Naive B cell (primary cell): ENCODE data around the gene SLC39A1. TPM values are rescaled to one million over a fixed set of nuclear protein-coding genes. Genes with fewer than 3 reads are reported as not detected.
A peak's percentile ranks its signal among the peaks of the same experiment; 100 is the strongest.
"Not testable (repeated sequence)": the region's sequence is repeated elsewhere in the genome, so short reads cannot be mapped to it uniquely, and the experiment has no call there.

Experiments
- ATAC-seq, 2 donors: fragments of 150-1000 bp; cut with Tn5 transposase; 2 replicates each; pipeline ENCODE4 v1.10.0; 2021; ENCODE audit warnings: low read depth in 2 of 2, mild to moderate bottlenecking in 2 of 2, moderate library complexity in 2 of 2
- DNase-seq: peaks from one replicate; pipeline ENCODE4 v3.0.0; 2022
- H3K27ac Mint-ChIP-seq, 6 donors: one replicate each; pipeline ENCODE4 v1.8.0; 2020 to 2022; ENCODE audit warnings: mild to moderate bottlenecking in 6 of 6, mixed read lengths in 6 of 6, moderate library complexity in 5 of 6, inconsistent platforms in 2 of 6
- H3K27me3 Mint-ChIP-seq, 3 donors: one replicate each; pipeline ENCODE4 v1.8.0; 2021 to 2022; ENCODE audit warnings: mixed read lengths in 3 of 3, mild to moderate bottlenecking in 1 of 3
- H3K36me3 Mint-ChIP-seq, 2 donors: one replicate each; pipeline ENCODE4 v1.8.0; 2020 to 2022; ENCODE audit warnings: mixed read lengths in 2 of 2, inconsistent platforms in 1 of 2, mild to moderate bottlenecking in 1 of 2
- H3K4me1 Mint-ChIP-seq, 3 donors: one replicate each; pipeline ENCODE4 v1.8.0; 2020 to 2022; ENCODE audit warnings: mixed read lengths in 3 of 3, inconsistent platforms in 1 of 3, mild to moderate bottlenecking in 1 of 3, moderate library complexity in 1 of 3
- H3K4me3 Mint-ChIP-seq, 8 donors: one replicate each; pipeline ENCODE4 v1.8.0; 2020 to 2022; ENCODE audit warnings: mild to moderate bottlenecking in 8 of 8, mixed read lengths in 8 of 8, moderate library complexity in 8 of 8, inconsistent platforms in 2 of 8
- H3K9me3 Mint-ChIP-seq, 7 donors: one replicate each; pipeline ENCODE4 v1.8.0; 2020 to 2022; ENCODE audit warnings: mixed read lengths in 7 of 7, mild to moderate bottlenecking in 5 of 7, inconsistent platforms in 2 of 7, moderate library complexity in 1 of 7
- polyA plus RNA-seq, 6 donors: library from polyadenylated mRNA; unstranded; fragments of 300-500 nt; fragmentation: Illumina TruSeq; gene quantifications; one replicate each; pipeline ENCODE4 v1.2.3, GENCODE V29; 2021; ENCODE audit warnings: low read depth in 6 of 6

Gene SLC39A1, protein sequence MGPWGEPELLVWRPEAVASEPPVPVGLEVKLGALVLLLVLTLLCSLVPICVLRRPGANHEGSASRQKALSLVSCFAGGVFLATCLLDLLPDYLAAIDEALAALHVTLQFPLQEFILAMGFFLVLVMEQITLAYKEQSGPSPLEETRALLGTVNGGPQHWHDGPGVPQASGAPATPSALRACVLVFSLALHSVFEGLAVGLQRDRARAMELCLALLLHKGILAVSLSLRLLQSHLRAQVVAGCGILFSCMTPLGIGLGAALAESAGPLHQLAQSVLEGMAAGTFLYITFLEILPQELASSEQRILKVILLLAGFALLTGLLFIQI
- polyA plus RNA-seq, result 10 to 100 TPM; 36.0 to 66.7 (median 52.6) TPM

DNA sequence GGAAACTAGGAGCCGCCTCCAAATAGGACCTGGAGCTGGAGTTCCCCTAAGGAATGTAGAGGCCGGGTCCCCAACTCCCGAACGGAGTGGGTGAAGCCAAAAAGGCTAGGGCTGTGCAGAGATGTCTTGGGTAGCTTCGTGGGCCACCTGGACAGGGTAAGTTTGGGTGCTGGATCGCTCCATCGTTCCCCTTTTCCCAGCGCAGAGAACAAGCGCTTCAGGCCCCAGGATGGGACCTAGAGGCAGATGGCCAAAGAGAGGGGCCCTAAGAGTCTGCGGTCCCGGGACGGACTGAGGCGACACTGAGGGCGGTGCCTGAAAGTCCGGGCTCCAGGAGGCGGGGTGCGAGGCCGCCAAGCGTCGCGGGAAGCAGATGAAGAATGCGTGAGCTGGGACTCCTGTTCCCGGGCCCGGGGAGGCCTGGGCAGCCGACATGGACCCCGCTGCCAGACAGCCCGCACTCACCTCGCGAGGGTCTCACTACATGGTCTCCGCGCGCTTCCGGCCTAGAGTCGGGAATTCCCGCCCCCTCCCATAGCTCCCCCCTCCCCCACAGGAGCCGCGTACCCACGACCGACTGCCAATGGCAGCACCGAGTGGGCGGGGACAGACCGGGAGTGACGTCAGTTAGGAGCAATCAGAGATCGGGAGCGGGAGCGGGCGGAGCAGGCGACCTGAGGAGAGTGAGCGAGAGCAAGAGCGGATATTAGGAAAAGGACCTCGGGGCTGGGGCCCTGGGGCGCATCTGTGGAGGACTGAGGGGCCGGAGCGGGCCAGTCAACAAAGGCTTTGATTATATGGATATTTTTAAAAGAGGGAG is at the start of gene SLC39A1:
Gene SLC39A1 (minus strand): TSS at position 508 of the 820 bp plus-strand sequence. CDS start 822 bp downstream, outside the sequence.
- peak; percentile 88 for DNase-seq
- Mint-ChIP-seq H3K4me3 (peak within 1 kb of the TSS; percentile 78 to 97 (median 94)), H3K27ac (peak within 1 kb of the TSS; percentile 93 to 99 (median 96)), H3K36me3 (no peaks in the 10 kb centered on the region), H3K27me3 (no peaks in the 10 kb centered on the region), H3K9me3 (no peaks in the 10 kb centered on the region), H3K4me1 (peaks cover 49 to 81% (median 71%) of the 10 kb centered on the region in 3 donors)
- peak; percentile 34 to 43 for ATAC-seq

GRCh38 chr1:154012543-154012942 is 49.2 kb upstream of the SLC39A1 start:
- not testable (repeated sequence) for H3K4me3 Mint-ChIP-seq, H3K27ac Mint-ChIP-seq, ATAC-seq, H3K4me1 Mint-ChIP-seq, H3K27me3 Mint-ChIP-seq, H3K9me3 Mint-ChIP-seq, DNase-seq, H3K36me3 Mint-ChIP-seq

- H3K36me3 Mint-ChIP-seq, result peaks cover 0 to 9% of the 10 kb centered on the region in 2 donors
- ATAC-seq, result no peak
- H3K4me3 Mint-ChIP-seq, result no peak overlapping the region
- no peaks in the 10 kb centered on the region for H3K27me3 Mint-ChIP-seq
- H3K9me3 Mint-ChIP-seq, result no peaks in the 10 kb centered on the region
- H3K4me1 Mint-ChIP-seq, result no peaks in the 10 kb centered on the region
- DNase-seq, result no peak
- no peak overlapping the region for H3K27ac Mint-ChIP-seq
Observed at GRCh38 chr1:154012129-154012528, 48.8 kb upstream of the SLC39A1 start.

GRCh38 chr1:154006136-154006535 is 42.8 kb upstream of the SLC39A1 start:
- no peaks in the 10 kb centered on the region for H3K9me3 Mint-ChIP-seq
- H3K27ac Mint-ChIP-seq, result no peak overlapping the region
- peaks cover 0 to 3% of the 10 kb centered on the region in 2 donors for H3K36me3 Mint-ChIP-seq
- H3K4me1 Mint-ChIP-seq, result no peaks in the 10 kb centered on the region
- no peak for DNase-seq
- no peak overlapping the region for H3K4me3 Mint-ChIP-seq
- ATAC-seq, result no peak
- no peaks in the 10 kb centered on the region for H3K27me3 Mint-ChIP-seq

GRCh38 chr1:154000420-154000819 is 37.1 kb upstream of the SLC39A1 start:
- H3K27me3 Mint-ChIP-seq, result no peaks in the 10 kb centered on the region
- H3K27ac Mint-ChIP-seq, result peak overlapping the region in 1 of 6 donors; percentile 10
- H3K9me3 Mint-ChIP-seq, result no peaks in the 10 kb centered on the region
- H3K4me3 Mint-ChIP-seq, result no peak overlapping the region
- H3K36me3 Mint-ChIP-seq, result peaks cover 5 to 7% of the 10 kb centered on the region in 2 donors
- DNase-seq (no peak), ATAC-seq (no peak)
- peaks cover 0 to 4% (median 2%) of the 10 kb centered on the region in 3 donors for H3K4me1 Mint-ChIP-seq

DNA sequence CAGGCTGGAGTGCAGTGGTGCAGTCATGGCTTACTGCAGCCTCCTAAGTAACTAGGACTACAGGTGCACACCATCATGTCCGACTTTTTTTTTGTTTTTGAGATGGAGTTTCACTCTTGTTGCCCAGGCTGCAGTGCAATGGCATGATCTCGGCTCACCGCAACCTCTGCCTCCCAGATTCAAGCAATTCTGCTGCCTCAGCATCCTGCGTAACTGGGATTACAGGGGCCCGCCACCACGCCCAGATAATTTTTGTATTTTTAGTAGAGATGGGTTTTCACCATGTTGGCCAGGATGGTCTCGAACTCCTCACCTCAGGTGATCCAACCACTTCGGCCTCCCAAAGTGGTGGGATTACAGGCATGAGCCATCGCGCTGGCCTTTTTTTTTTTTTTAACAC is 33.5 kb upstream of the SLC39A1 start:
- H3K27ac Mint-ChIP-seq, H3K27me3 Mint-ChIP-seq, DNase-seq, ATAC-seq, H3K4me3 Mint-ChIP-seq, H3K9me3 Mint-ChIP-seq: not testable (repeated sequence)
- Mint-ChIP-seq H3K4me1 (peaks cover 8 to 24% (median 11%) of the 10 kb centered on the region in 3 donors), H3K36me3 (peaks cover 19 to 21% of the 10 kb centered on the region in 2 donors)

DNA sequence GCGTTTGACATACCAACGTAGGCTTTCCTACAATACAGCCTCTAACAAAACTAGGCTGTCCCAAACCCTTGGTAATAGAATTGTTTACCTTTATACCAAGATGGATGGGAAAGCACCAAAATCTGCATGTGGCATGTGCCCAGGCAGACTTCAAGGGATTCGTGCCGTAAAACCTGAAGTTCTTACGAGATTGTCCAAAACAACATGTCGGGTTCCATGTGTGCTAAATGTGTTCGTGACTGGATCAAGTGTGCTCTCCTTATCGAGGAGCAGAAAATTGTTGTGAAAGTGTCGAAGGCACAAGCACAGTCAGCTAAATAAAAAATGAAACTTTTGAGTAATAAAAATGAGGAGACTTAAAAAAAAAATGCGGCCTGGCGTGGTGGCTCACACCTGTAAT is 32.3 kb upstream of the SLC39A1 start:
- DNase-seq (no peak), ATAC-seq (no peak)
- Mint-ChIP-seq H3K27me3 (no peaks in the 10 kb centered on the region), H3K4me1 (peaks cover 19 to 35% (median 20%) of the 10 kb centered on the region in 3 donors), H3K27ac (peak overlapping the region in 2 of 6 donors; percentile 55 to 67), H3K9me3 (no peaks in the 10 kb centered on the region), H3K4me3 (peak overlapping the region in 1 of 8 donors; percentile 28), H3K36me3 (peaks cover 27 to 28% of the 10 kb centered on the region in 2 donors)

- peak overlapping the region in 2 of 6 donors; percentile 55 to 67 for H3K27ac Mint-ChIP-seq
- ATAC-seq, result no peak
- H3K4me1 Mint-ChIP-seq, result peaks cover 23 to 39% (median 24%) of the 10 kb centered on the region in 3 donors
- H3K9me3 Mint-ChIP-seq, result no peaks in the 10 kb centered on the region
- H3K27me3 Mint-ChIP-seq, result no peaks in the 10 kb centered on the region
- DNase-seq, result no peak
- H3K4me3 Mint-ChIP-seq, result peak overlapping the region in 1 of 8 donors; percentile 28
- H3K36me3 Mint-ChIP-seq, result peaks cover 27 to 32% of the 10 kb centered on the region in 2 donors
Observed at GRCh38 chr1:153995202-153995601, 31.9 kb upstream of the SLC39A1 start.

GRCh38 chr1:153991806-153992205 is 28.5 kb upstream of the SLC39A1 start:
- Mint-ChIP-seq H3K4me1 (peaks cover 31 to 49% (median 35%) of the 10 kb centered on the region in 3 donors), H3K4me3 (peak overlapping the region; percentile 93 to 100 (median 97)), H3K9me3 (no peaks in the 10 kb centered on the region), H3K27me3 (no peaks in the 10 kb centered on the region), H3K27ac (peak overlapping the region; percentile 98 to 100 (median 100)), H3K36me3 (peaks cover 27 to 32% of the 10 kb centered on the region in 2 donors)
- no peak for DNase-seq
- no peak for ATAC-seq

- Mint-ChIP-seq H3K4me1 (peaks cover 36 to 54% (median 41%) of the 10 kb centered on the region in 3 donors), H3K27me3 (no peaks in the 10 kb centered on the region), H3K36me3 (peaks cover 27 to 32% of the 10 kb centered on the region in 2 donors), H3K4me3 (peak overlapping the region; percentile 93 to 100 (median 97)), H3K27ac (peak overlapping the region; percentile 98 to 100 (median 100)), H3K9me3 (no peaks in the 10 kb centered on the region)
- ATAC-seq, result no peak
- DNase-seq, result no peak
Observed at GRCh38 chr1:153991151-153991630, 27.9 kb upstream of the SLC39A1 start.

DNA sequence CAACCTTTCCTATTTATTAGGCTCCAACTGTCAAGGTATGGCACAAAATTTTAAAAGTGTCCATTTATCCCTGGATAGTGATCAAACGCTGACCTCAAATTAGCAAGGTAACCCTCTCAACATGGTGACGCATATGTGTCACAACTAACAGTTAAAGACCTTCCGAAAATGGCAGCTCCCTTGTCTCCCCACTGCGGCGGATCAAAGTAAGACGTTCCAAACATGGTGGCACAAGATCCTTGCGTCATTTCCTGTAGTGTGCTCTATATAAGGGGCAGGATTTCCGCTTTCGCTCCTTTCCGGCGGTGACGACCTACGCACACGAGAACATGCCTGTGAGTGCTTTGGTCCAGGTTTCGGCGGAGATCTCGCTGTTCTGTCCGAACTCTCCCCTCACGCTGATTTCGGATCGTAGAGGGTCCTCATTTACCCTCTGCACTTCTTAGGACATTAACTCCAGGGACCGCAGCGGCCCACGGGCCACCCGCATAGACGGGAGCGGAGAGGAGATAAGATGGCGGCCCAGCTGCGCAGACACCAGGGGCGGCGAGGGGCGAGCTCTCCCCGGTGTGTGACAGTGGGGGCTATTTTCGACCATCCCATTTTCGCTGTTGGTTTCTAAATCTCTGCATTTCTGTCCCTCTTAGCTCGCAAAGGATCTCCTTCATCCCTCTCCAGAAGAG is 27.3 kb upstream of the SLC39A1 start, which contains the start of gene RPS27:
Gene RPS27 (plus strand): TSS at position 295 of the 683 bp plus-strand sequence. CDS start 35 bp downstream, at position 330.
- Mint-ChIP-seq H3K4me1 (peaks cover 41 to 58% (median 47%) of the 10 kb centered on the region in 3 donors), H3K36me3 (peaks cover 23 to 29% of the 10 kb centered on the region in 2 donors), H3K9me3 (no peaks in the 10 kb centered on the region), H3K27ac (peak within 1 kb of the TSS; percentile 98 to 100 (median 100)), H3K4me3 (peak within 1 kb of the TSS; percentile 93 to 100 (median 97)), H3K27me3 (no peaks in the 10 kb centered on the region)
- ATAC-seq (peak; percentile 85 to 86), DNase-seq (peak; percentile 91)

DNA sequence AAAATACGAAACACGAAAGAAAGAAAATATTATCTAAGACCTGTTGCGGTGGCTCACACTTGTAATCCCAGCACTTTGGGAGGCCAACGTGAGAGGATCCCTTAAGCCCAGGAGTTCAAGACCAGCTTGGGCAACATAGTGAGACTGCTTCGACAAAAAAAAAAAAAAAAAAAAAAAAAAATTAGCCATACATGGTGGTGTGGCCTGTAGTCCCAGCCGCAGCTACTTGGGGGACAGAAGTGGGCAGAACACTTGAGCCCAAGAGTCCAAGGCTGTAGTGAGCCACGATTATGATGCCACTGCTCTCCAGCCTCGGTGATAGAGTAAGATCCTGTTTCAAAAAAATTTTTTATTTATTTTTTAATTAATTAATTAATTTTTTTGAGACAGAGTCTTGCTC is 24.3 kb upstream of the SLC39A1 start:
- H3K36me3 Mint-ChIP-seq, result peaks cover 12 to 17% of the 10 kb centered on the region in 2 donors
- H3K27ac Mint-ChIP-seq, result peak overlapping the region in 5 of 6 donors; percentile 82 to 98 (median 94)
- H3K9me3 Mint-ChIP-seq, result no peaks in the 10 kb centered on the region
- ATAC-seq (no peak), DNase-seq (no peak)
- peaks cover 44 to 53% (median 52%) of the 10 kb centered on the region in 3 donors for H3K4me1 Mint-ChIP-seq
- peak overlapping the region in 1 of 8 donors; percentile 85 for H3K4me3 Mint-ChIP-seq
- H3K27me3 Mint-ChIP-seq, result no peaks in the 10 kb centered on the region
